ENCODE measurements around the gene ZPBP.

ZPBP gene

GRCh38 chr7:50125766-50126165, 32.7 kb upstream of the ZPBP start:
- in situ Hi-C loops (cut with MboI; ENCODE audit: low sequenced_read_pairs, unreplicated experiment): no loop called here
- TF ChIP-seq CTCF (IDR thresholded peaks at IDR 0.05; ENCODE audit: borderline replicate concordance, control extremely low read depth, extremely low read depth, insufficient read depth, missing control alignments): no peak
- DNase-seq (ENCODE audit: low spot score): no peak

- in situ Hi-C loops (cut with MboI; ENCODE audit: low sequenced_read_pairs, unreplicated experiment): loop anchor here (25.0 kb wide), 1 partner anchor 541 kb away; no protein-coding TSS in a partner anchor
- no peak for DNase-seq (ENCODE audit: low spot score)
- no peak for TF ChIP-seq CTCF (IDR thresholded peaks at IDR 0.05; ENCODE audit: borderline replicate concordance, control extremely low read depth, extremely low read depth, insufficient read depth, missing control alignments)
Measured at GRCh38 chr7:50121286-50121685, 28.2 kb upstream of the ZPBP start.

- no peak for DNase-seq (ENCODE audit: low spot score)
- in situ Hi-C loops (cut with MboI; ENCODE audit: low sequenced_read_pairs, unreplicated experiment): loop anchor here (25.0 kb wide), 1 partner anchor 542 kb away; no protein-coding TSS in a partner anchor
- TF ChIP-seq CTCF (IDR thresholded peaks at IDR 0.05; ENCODE audit: borderline replicate concordance, control extremely low read depth, extremely low read depth, insufficient read depth, missing control alignments): peak; percentile 58
Measured at GRCh38 chr7:50119815-50120637, 27.0 kb upstream of the ZPBP start.

GRCh38 chr7:50112250-50112649, 19.2 kb upstream of the ZPBP start:
- DNase-seq (ENCODE audit: low spot score): no peak
- in situ Hi-C loops (cut with MboI; ENCODE audit: low sequenced_read_pairs, unreplicated experiment): loop anchor here (25.0 kb wide), 1 partner anchor 550 kb away; no protein-coding TSS in a partner anchor
- no peak for TF ChIP-seq CTCF (IDR thresholded peaks at IDR 0.05; ENCODE audit: borderline replicate concordance, control extremely low read depth, extremely low read depth, insufficient read depth, missing control alignments)

GRCh38 chr7:50101873-50102272, 8.8 kb upstream of the ZPBP start:
- no peak for DNase-seq (ENCODE audit: low spot score)
- TF ChIP-seq CTCF (IDR thresholded peaks at IDR 0.05; ENCODE audit: borderline replicate concordance, control extremely low read depth, extremely low read depth, insufficient read depth, missing control alignments): no peak
- in situ Hi-C loops (cut with MboI; ENCODE audit: low sequenced_read_pairs, unreplicated experiment): loop anchor here (25.0 kb wide), 1 partner anchor 560 kb away; no protein-coding TSS in a partner anchor

- no peak for TF ChIP-seq CTCF (IDR thresholded peaks at IDR 0.05; ENCODE audit: borderline replicate concordance, control extremely low read depth, extremely low read depth, insufficient read depth, missing control alignments)
- in situ Hi-C loops (cut with MboI; ENCODE audit: low sequenced_read_pairs, unreplicated experiment): no loop called here
- DNase-seq (ENCODE audit: low spot score): no peak
Measured at GRCh38 chr7:50095634-50096033, 2.6 kb upstream of the ZPBP start.

All from GM13976 (cell line).